CD4-positive, alpha-beta T cell treated with Interleukin-4 for 4 hours (primary cell): Measurements from ENCODE around the gene RAB11FIP4.
"Not testable (repeated sequence)": the region's sequence is repeated elsewhere in the genome, so short reads cannot be mapped to it uniquely, and the experiment has no call there.

Experiments used
- DNase-seq: peaks from one replicate; pipeline ENCODE4 v3.0.0-alpha.2; 2020

RAB11FIP4 gene

DNA sequence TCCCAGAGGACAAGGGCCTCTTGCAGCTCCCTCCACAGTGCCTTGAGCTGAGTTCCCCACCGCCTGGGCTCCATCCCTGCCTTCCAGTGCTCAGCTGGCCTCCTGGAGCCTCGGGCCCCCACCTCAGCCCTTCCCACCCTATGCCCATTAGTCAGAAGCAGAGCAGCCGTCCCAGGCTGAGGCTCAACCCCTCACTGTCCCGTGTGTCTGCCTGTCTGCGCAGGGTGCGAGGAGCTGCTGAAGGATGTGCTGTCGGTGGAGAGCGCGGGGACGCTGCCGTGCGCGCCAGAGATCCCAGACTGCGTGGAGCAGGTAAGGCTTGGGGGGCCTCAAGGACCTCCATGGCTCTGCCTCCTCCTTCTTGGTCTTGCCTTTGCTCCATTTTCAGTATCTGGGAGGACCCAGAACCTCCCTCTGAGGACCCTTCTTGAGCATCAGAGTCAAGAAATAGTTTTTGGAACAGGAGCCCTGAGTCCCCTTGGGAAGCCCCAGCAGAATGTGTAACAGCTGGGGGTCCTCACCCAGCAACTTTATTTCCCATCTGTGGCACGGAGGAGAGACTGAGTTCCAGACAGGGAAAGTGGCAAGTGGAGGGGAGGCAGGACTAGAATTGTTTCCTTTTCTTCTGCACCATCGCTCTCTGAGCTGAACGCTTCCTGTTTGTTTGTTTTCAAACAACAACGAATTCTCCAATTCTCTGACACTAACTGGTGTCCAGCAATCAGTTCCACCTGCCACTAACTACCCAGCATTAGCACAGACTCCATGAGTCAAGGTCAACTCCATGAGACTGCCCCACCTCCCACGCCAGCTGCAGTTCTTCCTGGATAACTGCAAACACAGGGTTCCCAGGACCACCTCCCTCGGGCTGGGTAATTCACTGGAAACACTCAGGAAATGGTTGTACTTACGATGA is 42.6 kb downstream of the RAB11FIP4 start:
- DNase-seq, result no peak

DNA sequence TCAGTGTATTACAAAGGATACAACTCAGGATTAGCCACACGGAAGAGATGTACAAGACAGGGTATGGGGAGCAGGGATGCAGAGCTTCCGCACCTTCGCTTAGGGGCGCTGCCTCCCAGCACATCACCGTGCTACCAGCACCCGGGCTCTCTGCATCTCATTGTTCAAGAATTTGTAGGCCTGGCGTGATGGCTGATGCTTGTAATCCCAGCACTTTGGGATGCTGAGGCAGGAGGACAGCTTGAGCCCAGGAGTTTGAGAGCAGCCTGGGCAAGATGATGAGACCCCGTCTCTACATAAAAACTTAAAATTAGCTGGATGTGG is 43.2 kb downstream of the RAB11FIP4 start:
- no peak for DNase-seq

DNA sequence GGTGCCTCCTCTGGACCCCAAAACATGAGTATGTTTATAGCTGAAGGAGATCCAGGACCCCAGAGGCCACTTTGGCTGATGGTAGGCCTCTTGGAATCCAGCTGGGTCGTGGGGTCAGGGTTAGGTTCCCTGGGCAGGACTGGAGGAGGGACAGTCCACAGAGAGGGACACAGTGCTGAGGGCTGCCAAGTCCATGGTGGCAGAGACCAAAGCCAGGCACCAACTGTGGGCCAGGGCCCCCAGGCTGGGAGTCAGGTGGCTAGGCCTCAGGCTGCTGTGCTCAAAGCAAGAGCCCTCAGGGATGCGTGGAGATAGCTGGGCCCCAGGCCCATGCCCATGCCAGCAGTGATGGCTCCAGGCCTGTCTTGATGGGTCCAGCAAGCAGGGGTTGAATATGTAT is 44.1 kb downstream of the RAB11FIP4 start:
- DNase-seq, result no peak

DNA sequence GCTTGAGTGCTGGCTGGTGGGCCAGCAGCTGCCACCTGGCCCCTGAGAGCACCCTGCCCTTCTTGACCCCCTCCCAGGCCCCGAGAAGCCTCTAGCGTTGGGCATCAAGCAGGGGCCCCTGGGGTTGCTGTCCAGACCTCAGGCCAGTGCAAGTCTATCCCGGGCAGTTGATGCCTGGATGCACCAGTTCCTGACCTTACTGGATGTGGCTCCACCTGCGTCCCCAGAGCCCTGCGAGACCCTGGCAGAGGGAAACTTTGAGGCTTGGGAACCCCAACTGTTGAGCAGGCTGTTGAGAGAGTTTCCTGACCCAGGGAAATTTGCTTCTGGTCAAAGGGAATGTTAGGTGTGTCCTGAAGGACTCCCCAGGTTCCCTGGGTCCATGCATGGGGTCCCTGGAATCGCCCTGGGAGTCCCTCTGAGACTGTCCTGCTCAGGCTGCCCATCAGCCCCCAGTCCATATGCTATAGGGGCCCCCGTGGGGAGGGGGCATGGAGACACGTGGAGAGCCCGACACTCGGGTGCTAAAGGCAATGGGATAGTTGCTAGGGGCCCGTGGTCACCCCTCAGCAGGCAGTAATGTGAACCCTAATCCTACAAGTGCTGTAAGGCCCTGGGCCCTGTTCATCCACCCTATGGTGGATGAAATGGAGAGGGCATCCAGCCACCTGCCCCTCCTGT is 46.4 kb downstream of the RAB11FIP4 start:
- DNase-seq, result no peak

DNA sequence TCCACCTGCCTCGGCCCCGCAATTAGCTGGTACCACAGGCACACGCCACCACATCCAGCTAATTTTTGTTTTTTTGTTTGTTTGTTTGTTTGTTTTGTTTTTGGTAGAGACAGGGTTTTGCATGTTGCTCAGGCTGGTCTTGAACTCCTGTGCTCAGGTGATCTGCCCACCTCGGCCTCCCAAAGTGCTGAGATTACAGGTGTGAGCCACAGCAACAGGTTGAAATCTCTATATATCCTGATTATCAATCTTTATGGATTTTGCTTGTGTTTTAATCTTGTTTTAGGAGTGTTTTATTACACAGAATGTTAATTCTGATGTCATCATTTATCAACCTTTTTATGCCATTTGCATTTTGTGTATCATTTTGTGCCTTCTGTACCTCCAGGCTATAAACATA is 48.2 kb downstream of the RAB11FIP4 start:
- DNase-seq, result no peak

DNA sequence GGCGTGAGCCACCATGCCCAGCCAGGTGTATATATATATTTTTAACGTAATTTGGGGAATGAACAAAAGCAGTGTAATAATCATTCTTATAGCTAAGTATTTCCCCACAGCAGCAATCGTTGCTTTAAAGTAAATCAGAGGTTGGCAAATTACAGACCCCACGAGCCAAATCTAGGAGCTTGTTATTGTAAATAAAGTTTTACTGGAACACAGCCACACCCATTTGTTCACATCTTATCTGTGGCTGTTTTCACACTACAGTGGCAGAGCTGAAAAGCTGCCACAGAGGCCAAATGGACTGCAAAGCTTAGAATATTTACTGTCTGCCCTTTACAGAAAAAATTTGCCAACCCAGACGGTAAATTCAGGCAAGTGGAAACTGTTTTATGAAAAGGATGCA is 50.8 kb downstream of the RAB11FIP4 start:
- DNase-seq, result no peak

DNA sequence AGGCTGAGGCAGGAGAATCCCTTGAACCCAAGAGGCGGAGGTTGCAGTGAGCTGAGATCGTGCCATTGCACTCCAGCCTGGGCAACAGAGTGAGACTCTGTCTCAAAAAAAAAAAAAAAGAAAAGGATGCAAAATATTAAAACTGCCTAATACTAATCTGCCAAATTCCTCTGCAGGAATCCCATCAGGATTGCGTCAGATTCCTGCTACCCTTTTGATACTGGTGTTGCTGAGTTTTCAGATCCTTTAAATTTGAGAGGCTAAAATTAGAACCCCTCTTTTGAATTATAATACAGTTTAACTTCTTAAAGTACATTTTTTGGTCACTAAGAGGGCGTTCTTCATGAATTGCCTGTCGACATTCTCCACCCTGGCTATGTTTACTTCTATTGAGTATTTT is 51.4 kb downstream of the RAB11FIP4 start:
- not testable (repeated sequence) for DNase-seq

DNA sequence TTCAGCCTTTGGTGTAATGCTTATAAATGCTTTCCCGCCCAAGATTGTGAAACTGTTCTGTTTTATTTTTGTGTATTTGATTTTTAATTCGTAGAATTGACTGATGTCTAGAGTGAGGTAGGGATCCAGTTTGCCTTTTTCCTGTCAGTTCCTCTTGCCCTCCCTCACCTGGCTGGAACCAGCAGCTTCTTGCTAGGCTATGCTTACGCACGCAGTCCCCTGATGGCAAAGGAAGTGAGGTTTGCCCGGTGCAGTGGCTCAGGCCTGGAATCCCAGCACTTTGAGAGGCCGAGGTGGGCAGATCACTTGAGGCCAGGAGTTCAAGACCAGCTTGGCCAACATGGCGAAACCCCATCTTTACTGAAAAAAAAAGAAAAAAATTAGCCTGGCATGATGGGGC is 51.9 kb downstream of the RAB11FIP4 start:
- DNase-seq, result no peak

DNA sequence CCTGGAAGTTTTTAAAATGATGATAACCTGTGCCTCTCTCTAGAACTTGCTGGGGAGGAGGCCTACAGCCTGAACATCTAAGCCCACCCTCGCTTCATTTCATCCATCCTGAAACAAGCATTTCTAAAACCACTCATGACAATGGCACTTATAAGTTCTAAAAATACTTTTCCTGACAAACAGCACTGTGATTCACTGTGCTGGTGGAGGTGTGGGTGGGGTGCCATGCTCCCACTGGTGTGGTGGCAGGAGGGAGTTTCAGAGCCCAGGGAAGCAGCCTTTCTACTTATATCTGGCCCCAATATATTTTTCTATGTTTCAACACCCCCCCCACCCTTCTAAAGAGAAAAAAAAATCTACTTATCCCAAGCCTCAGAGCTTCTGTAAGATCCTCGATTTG is 52.6 kb downstream of the RAB11FIP4 start:
- DNase-seq, result no peak

DNA sequence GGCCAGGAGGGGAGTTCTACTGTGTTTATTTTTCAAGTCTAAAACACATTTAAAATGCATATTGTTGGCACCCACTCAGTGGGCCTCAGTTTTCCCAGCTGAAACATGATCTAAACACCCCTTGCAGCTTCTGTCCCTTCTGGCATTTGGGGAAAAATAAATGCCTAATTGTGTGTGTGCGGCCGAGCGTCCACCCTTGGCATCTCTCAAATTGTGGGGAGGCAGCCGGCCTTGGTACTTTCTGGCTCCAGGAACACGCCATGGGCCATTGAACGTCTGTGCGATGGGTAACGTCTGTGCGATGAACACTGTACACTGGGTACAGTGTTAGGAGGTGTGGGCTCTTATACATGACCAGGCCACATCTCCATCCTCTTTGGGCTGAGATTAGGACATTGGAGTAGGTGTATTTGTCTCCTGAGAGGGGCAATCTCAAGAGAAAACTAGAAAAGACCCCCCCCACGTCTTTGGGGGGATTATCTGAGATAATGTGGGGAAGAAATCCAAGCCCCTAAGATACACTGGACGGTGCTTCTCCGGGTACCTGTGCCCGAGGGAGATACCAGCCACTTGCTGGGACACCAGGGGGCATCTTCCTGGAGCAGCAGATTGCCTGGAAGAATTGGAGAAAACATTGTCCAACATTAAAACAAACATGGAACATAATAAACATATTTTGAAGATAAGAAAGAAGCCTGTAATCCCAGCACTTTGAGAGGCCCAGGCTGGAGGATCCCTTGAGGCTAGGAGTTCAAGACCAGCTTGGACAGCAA is 54.9 kb downstream of the RAB11FIP4 start:
- no peak for DNase-seq

DNA sequence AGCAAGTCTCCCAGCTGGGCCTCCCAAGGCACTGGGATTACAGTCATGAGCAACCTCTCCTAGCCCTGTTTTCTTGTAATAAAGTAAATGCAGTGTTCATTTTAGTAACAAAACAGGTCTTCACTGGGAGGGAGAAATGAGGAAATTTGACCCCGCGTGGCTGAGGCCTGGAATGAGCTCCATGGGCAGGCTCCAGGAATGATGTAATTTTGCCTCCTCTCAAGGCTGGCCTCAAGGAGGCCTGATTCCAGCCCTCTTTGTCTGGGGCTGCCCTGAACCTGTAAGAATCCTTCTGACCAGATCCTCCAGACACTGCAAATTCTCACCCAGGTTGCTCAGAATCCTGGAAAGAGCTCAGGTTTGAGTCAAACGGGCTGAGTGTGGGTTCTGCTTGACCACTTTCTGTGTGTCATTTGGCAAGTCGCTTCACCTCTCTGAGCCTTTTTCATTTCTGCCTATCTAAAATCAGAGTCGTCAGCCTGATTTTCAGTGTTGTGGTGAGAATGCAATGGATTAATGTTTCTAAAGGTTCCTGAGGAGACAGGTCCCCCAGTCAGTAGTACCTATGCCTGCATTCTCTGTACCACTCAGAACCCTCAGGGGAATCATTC is 57.1 kb downstream of the RAB11FIP4 start:
- no peak for DNase-seq

DNA sequence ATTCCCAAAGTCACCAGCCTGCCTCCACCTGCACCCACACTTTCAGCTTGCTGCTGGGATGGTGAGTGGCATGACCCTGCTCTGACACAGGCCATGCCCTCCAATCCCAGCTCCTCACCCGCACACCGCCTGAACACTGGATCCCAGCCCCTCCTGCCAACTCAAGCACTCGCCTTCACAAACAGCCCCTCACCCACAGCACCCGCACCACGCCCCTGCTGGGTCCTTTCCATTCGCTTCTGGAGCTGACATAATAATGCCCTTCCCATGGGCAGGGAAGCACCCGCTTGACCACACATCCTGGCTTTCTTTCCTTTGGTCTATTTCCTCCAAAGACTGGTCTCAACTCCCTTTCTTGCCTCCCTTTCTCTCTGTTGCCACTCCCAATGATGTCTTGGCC is 57.6 kb downstream of the RAB11FIP4 start:
- no peak for DNase-seq

DNA sequence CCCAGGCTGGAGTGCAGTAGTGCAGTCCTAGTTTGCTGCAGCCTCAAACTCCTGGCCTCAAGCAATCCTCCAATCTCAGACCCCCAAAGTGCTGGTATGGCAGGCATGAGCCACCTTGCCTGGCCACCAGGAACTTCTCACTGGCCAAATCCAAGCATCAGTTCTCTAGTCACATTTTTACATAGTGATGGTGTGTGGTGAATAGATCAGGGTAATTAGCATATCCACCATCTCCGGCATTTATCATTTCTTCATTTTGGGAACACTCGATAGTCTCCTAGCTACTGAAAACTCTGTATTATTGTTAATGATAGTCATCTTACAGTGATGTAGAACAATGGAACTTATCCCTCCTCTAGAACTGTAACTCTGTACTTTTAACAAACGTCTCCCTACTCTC is 58.3 kb downstream of the RAB11FIP4 start:
- DNase-seq, result no peak

DNA sequence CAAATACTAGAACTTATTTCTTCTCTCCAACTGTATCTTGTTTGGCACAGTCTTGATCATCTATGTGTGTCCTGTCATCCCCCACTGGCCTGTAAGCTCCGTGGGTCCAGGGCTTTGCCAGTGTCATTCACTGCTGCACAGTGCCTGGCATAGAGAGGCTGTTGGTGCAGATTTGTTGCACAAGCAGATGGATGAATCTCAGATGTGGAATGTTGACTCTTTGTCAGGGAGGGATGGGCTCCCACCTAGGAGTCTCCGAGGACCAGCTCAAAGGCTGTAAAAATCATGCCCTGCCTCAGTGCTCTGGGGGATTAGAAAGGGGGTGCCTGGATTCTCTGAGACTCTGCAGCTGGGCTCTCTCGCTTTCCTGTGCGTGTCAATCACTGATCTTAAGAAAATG is 60.6 kb downstream of the RAB11FIP4 start:
- DNase-seq, result no peak

DNA sequence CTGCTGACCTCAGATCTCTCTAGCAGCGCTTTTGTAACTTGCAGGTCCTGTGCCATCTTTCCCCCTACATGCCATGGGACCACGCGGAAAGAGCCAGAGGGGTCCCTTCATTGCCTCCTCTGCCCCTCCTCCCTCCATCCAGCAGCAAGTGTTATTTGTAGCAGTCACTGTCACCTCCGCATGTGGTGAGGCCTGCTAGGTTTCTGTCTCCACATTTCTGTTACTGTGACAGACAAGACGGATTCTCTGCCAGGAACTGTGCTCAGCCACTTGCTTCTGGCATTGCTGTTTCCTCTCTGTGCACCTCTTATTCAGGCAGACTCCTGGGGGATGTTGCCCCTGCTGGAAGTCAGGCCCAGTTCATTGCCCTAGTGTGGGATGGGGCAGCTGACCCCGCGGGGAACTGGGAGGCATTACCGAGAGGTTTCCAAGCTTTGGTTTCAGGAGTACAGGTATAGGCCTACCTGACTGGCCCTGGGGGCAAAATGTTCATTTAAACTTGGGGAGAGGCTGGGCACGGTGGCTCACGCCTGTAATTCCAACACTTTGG is 61.2 kb downstream of the RAB11FIP4 start:
- DNase-seq, result no peak

DNA sequence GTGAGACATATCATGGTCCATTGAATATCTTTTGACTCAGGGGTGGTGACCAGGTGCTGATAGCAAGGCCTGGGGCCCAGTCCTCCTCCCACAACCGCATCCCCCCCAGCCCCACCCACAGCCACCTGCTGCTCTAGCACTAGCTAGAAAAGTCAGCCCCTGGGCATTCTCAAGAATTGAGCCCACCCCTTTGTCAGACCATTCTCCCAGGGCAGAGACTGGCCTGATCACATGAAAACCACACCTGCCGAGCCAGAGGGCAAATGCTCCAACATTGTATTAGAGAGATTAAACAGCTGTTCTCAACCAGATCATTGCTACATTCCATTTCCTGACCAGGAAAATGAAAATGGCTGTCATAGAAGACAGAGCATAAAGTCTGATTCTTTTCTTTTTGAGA is 62.4 kb downstream of the RAB11FIP4 start:
- no peak for DNase-seq

DNA sequence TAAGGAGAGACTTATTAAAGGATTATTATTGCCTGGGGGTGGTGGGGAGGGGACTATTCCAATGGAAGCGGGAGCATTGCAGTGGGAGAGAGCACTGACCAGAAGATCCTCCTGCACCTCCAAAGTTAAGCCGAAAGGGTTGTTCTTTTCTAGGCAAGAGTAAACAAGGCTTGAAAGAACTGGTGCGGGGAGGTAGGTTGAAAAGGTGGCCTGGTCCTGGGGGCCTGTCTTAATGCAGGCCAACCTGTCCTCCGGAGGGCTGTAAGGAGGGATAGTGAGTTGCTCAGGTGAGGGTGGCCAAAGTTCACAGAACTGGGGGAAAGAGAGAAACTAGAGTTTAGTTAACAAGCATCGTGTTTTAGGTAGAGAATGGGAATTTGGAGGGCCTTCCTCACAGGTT is 65.3 kb downstream of the RAB11FIP4 start:
- DNase-seq, result no peak

DNA sequence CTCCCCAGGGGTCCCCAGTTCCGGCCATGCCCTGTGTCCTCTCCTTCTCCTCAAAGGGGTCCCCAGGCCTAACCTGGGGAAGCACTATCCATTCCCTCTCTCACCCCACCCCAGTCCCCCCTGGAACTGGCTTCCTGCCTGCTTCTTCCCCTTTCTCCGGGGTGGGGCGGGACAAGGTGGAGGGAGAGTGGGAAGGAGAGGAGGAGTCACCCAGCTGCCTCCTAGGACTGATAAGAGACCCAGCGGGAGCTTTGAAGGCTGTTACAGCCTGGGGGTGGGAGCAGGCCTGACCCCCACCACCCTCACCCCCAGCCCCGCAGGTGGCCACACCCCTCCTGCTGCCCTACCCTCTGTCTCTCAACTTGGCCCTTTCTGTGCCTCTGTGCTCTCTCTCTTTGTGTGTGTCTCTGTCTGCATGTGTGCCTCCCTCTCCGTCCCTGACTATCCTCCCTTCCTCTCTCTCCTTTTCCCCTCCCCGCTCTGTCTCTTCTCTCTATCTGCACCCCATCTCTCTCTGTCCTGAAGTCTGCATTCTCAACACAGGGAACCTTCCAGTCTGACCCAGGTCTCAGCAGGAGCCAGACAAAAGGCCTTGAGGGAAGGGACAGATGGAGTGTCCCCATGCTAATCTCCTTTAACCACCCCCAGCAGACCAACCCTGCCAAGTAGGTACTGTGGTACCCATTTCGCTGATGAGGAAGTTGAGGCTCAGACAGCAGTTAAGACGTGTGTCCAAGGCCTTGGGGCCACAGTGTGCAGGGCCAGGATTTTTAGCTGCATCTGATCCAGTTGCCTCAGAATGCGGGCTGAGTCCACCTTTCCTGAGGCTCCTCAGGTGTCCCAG is 66.1 kb downstream of the RAB11FIP4 start:
- DNase-seq, result no peak

DNA sequence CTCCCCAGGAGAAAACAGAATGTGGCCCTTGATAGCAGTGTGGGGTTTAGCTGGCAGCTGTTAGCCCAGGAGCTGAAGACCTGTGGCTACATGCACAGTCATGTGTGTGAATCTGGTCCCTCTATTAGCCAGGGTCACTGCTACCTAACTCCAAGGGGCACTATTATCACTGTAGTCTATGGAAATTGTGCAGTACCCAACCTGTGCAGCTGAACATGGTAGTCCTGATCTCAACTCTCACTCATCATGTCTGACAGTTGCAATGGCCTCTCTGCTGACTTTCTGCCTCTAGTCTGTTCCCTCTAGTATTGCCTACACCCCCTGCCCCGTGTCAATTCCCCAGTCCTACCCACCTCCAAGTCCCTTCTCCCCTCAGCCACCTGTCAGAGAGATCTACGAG is 67.4 kb downstream of the RAB11FIP4 start:
- no peak for DNase-seq

DNA sequence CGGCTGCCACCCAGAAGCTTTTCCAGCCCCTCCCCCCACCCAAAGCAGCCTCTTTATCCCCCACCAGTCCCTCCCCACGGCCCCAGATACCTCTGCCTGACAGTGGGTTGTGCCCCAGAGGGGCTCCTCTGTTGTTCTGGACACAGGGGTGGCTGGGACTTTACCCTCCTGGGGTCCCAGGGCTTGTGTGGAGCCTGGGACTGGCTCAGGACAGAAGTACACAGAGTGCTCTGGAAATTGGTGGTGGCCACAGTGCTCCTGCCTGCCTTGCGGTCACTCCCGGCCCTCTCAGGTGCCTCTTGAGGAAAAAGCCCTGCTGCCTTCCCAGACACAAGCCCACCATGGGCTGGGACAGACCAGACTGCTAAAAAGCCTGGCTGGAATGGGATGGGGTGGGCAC is 68.2 kb downstream of the RAB11FIP4 start:
- DNase-seq, result no peak

DNA sequence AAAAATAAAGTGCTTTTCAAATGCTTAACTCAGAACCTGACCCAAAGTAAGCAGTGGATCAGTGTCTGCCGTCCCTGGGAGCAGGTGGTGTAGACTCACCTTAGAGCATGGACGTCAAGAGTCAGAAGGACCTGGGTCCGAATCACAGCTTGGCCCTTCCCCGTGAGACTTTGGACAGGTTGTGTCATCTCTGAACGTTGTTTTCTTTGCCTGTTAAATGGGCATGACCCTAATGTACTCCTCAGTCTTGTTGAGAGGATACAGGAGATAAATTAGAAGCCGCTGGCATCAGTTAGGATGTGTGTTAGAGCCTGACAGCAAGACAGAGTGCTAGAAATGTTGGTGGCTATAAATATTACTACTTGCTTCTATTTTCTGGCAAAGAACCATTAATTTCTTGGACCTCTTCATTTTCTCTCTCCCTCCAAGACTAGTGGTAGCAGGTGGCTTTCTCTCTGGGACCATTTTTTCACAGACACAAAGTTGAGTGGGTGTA is 68.8 kb downstream of the RAB11FIP4 start:
- DNase-seq, result no peak

DNA sequence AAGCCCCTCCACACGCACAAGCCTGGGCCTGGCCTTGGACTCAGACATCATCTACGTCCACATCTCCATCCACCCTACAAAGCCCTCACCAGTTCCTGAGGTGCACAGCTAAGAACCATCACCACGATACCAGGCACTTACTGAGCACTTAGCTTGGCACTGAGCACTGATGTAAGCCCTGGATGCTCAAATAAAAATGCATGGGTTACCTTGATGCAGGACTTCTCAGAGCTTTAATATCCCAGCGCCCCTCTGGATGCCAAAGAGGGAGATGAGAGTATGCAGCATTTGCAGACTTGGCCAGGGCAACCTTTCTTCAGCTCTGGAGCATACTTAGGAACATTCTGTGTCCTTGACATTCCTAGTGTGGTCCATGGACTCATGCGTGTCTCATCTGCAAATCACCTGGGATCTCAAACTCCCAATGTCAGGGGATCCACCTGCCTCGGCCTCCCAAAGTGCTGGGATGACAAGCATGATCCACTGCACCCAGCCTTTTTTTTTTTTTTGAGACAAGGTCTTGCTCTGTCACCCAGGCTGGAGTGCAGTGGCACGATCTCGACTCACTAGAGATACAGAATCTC is 69.8 kb downstream of the RAB11FIP4 start:
- DNase-seq, result no peak
